Right renal pelvis (tissue), 4 donors: Measurements from ENCODE around the gene ZNF485. TPM values are rescaled to one million over a fixed set of nuclear protein-coding genes. Genes with fewer than 3 reads are reported as not detected.
"Not testable (repeated sequence)": the region's sequence is repeated elsewhere in the genome, so short reads cannot be mapped to it uniquely, and the experiment has no call there.

Experiments used
- DNase-seq, 4 donors: peaks; one replicate each; pipeline ENCODE4 v3.0.0-alpha.2; 2013; ENCODE audit warnings: low read depth in 4 of 4, low spot score in 3 of 4, missing footprints in 1 of 4
- polyA plus RNA-seq, 4 donors: library from polyadenylated mRNA; unstranded; fragments of 120-200 nt; gene quantifications; one replicate each; pipeline ENCODE4 v1.2.1, GENCODE V29; 2013; ENCODE audit not compliant: insufficient read length in 4 of 4

ZNF485 gene
- 1 to 10 TPM; 4.3 to 5.4 (median 4.7) TPM for polyA plus RNA-seq

DNA sequence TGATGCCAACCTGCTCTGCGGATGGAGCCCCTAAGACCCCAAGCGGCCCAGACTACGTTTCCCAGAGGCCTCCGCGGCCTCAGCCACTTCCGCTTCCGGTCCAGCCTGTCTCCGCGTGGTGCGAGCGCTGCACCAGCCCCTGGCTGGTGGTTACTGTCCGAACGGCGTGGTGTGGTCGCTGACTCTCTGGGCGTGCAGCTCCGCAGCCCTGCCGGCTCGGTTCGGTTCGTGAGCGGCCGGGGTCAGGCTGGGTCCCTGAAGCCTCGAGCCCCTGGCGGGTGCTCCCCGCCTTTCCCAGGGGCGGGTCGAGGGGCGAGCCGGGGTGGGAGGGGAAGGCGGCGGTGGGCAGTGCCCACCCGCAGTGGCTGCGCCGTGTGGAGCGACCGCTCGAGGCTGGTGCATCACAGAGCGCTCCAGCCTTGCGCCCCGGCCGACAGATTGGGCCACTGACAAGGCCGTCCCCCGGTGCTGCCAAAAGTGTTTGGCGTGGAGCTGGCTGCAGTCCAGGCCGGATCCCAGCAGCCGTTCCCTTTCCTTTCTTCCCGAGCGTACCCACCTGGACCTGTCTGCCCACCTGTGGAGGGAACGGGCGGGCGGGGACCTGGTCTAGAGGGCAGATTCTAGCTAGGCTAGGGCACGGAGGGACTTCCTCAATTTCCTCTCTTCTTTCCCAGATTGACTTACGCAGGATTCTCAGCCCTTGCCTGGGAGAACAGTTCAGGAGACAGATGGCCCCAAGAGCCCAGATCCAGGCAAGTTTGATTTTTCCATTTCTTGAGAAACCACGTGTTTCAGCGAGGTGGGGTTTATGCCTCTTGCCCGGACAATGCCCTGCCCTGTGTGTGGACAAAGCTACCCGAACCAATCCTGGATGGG is at the start of gene ZNF485:
Gene ZNF485, plus strand, starts transcription at position 116 of the 876 bp plus-strand sequence. Its CDS starts 613 bp downstream, at position 729.
- peak in 3 of 4 donors; percentile 45 to 61 (median 46) for DNase-seq

DNA sequence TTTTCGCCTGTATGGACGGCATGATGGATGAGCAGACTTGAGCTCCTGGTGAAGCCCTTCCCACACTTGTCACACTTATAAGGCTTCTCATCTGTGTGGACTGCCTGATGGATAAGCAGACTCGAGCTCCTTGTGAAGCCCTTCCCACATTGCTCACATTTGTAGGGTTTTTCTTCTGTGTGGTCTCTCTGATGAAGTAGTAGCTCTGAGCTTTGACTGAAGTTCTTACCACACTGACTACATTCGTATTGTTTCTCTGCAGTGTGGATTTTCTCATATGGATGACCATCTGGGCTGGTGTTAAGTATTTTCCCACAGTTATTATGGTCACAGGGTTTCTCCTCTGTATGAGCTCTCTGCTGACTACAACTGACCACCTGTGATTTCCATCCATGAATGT is 49.0 kb upstream of the ZNF485 start:
- no peak for DNase-seq

DNA sequence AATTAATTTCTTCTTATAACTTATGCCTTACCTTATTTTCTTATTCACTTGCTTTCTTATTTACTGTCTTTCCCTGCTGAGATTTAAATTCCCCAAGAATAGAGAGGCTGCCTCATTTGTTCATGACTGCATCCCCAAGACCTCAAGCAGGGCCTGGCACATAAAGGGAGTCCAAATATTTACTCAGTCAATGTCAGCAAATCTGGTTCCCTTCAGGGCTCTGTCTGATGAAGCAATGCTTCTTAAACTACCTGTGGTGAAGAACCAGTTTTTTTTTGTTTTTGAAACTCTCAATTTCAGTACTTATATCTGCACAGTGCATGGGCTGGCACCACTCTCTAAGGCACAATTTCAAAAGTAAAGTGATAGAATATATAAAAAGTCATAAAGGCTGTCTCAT is 36.6 kb upstream of the ZNF485 start:
- no peak for DNase-seq

DNA sequence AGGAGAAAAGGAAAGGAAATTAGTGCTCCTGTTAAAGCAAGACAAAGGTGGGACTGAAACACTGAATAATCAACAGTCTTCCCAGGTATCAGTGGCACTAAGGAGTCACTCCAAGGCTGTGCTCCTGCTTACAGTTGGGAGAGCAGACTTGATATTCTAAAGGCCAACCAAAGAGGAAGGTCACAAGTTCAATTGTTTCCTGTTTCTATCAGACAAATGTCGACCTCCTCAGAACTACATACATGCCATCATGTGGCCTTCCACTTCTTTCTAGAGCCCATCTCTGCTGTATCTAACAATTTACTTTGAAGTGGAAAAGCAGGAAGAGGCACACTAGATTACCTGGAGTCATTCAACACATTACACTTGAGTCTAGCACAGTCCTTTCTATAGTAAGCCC is 35.3 kb upstream of the ZNF485 start:
- no peak for DNase-seq

DNA sequence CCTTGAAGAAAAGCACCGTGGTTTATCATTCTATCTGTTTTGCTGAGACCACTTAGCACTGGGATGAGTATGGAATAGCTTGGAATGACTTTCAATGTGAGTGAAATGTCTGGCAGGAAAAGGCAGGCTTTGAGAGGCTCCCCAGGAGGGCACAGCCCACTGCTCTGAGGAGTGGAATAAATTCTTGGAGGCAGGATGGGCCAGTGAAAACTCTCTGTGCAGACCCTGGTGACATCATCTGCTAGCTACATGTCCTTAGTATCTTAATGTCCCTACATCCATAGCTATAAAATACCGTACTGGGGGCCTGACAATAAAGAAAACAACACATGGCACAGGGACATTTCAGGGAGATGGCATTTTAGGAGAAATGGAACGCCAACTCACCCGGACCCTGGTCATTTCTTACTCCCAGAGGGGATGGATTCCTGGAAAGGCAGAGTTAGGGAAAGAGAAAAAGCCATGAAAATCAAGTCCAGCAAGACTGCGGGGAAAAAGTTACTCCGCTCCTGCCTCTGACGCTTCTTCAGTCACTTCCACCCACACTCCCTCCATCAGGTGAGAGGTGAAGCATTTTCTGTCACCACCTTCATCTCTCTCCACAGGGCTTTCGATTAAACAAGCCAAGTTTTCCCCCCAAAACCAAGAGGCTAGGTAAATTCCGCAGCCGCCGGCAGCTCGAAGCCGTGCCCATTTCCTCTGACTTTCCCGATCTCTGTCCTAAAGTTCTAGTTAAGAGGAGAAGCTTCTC is 32.8 kb upstream of the ZNF485 start:
- DNase-seq: no peak

DNA sequence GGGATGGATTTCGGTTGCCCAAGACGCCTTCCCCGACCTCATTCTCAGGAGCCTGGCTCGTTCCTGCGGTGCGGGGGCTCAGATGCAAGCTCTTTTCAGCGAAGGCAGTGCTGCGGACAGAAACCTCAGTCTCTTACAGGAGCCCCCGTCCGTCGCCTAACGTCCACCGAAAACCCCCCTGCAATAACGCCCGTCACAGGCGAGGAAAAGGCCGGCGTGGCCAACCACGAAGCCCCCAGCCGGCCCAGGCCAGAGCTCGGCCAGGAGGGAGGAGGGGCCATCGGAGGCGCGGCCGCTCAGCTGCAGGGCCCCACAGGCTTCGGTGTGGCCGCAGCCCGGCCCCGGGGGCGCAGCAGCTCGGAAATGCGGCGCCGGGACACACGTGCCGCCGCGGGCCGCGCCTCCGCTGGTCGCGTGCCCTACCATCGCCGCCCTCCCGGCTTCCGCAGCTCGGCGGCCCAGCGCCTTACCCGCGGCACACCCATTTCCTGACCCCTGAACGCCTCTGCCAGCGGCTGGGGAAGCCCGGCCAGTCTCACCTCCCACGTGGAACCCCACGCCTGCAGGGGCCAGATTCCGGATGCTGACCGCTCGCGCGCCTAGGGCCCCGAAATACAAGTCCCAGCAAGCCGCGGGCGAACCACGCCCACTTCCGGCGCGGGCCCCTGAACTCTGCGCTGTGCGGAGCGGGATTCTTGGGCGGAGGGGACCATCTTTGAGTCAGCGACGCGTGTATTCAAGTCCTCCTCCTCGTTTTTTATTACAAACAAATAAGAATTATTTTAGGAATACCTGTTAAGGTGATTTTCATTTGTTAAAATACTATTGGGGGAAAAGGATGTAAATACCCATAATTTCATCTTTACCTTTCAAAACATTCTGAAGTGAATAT is 32.0 kb upstream of the ZNF485 start, which contains the start of gene ZNF239:
Gene ZNF239, minus strand, starts transcription at position 616 of the 892 bp plus-strand sequence. CDS start 16,537 bp downstream, outside the sequence.
- peak; percentile 75 to 84 (median 78) for DNase-seq

DNA sequence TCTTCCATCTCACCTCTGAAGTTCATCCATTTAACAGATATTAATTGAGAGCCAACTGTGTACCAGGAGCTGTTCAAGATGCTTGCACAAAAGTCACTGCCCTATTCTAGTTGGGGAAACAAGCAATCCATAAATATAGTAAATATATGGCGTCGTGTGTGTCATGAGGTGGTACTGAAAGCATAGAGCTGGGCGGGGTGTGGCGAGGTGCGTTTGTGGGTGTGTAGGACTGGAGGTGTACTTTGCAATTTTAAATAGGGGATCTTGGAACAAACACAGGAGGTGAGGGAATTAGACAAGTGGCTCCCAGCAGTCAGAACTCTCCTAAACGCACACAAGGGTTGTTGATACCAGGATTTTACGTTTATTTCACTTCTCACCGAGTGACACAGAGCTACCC is 31.3 kb upstream of the ZNF485 start:
- no peak for DNase-seq

DNA sequence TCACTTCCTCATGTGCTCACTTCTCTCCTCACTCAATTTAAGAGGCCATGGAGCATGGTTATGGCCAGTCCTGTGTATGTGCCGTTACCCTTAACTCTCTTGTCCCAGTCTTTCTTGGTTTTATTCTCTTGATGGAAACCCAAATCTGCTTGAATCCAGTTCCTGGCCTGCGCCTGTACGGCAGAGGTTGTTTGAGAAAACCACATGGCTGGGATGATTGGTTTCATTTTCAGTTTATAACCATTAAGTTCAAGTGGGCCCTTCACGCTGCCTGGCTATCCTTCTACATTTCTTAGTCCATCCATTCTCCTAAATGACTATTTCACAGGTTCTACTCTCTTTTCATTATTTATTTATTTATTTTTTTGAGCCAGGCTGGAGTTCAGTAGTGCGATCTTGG is 30.2 kb upstream of the ZNF485 start:
- no peak for DNase-seq

DNA sequence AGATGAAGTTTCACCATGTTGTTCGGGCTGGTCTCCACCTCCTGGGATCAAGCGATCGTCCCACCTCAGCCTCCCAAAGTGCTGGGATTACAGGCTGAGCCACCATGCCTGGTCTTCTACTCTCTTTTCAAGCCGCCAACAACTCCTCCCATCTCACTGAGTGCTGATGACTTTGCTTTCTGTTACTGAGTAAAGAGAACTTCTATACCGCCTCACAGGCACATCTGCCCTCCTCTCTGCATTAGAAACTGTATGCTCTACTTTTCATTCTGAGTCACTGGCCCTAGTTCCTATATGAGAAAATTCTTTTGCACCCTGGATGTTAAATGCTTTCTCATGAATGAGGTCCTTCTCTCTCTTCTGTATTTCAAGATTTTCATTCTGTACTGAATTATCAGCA is 29.7 kb upstream of the ZNF485 start:
- DNase-seq: no peak

DNA sequence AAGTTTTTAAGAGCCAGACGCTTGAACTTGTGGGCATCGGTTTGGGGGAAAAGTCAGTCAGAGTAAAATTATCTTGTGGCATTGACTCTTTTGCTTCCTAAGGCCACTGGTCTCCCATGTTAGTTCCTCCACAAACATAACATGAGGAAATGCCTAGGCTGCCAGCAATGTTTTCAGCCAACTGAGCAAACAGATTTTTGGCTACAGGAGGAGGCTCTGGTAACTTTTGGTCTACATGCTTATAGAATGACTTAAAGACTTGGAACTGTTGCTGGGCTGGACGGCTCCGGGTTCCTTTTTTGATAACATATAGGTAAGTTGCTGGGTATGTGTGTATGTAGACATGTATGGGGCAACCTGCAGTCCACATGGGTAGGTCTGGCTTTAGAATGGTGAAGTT is 22.2 kb upstream of the ZNF485 start:
- DNase-seq: no peak

DNA sequence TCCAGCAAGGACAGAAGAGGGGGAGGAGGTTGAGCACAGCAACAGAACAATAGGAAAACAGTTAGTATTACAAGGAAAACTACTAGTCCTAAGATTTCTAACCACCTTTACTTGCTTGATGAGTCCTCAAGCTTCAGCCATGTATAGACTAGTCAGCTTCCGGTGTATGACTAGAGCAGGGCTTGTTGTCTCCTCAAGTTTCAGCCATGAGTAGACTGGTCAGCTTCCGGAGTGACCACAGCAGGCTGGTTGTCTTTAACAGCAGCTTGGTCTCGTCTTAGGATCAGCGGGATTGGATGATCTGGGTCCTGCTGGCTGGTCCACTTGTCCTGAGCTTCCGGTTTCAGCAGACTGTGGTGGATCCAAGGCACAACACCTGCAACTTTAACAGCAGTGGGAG is 21.2 kb upstream of the ZNF485 start:
- DNase-seq: no peak

DNA sequence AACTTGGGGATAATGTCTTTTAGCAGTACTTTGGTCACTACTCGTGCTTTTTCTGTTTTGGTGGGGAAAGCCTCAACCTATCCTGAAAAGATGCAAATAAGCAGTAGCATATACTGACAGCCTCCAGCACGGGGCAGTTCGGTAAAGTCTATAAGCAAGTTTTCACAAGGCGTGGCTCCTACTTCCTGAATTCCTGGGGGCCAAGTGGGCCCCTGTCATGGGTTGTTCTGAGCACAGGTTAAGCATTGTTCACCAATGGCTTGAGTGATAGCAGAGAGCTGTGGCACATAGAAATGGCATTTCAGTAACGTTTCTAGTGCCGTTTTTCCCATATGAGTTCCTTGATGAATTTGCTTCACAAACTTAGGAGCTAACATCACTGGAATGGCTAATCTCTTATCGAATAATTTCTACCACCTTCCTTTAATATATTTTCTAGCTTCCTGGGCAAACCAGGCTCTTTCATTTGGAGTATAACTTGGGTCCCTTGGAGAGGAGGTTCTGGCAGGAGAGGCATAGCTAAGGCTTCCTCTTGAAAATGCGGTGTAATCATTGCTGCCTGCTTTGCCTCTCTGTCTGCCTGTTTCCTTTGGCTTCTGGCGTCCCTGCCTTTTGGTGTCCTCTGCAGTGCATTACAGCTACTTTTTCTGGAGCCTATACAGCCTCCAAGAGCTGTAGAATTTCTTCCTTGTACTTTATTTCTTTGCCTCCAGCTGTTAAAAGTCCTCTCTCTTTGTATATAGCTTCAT is 20.1 kb upstream of the ZNF485 start:
- DNase-seq: no peak

DNA sequence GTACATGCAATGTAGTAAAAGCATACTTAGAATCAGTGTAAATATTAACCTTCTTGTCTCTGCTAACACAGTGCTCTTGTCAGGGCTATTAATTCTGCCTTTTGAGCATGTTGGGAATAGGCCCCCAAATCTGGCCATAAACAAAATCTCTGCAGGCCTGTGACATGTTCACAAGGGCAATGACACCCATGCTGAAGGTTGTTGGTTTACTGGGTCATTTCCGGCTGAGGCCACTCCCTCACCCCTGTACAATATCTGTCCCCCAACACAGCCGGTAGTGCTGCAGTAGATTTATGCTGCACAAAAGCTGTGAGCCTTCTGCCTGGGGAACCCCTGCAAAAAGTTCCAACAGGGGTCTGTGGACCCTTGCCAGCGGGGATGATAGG is 19.5 kb upstream of the ZNF485 start:
- DNase-seq: not testable (repeated sequence)

DNA sequence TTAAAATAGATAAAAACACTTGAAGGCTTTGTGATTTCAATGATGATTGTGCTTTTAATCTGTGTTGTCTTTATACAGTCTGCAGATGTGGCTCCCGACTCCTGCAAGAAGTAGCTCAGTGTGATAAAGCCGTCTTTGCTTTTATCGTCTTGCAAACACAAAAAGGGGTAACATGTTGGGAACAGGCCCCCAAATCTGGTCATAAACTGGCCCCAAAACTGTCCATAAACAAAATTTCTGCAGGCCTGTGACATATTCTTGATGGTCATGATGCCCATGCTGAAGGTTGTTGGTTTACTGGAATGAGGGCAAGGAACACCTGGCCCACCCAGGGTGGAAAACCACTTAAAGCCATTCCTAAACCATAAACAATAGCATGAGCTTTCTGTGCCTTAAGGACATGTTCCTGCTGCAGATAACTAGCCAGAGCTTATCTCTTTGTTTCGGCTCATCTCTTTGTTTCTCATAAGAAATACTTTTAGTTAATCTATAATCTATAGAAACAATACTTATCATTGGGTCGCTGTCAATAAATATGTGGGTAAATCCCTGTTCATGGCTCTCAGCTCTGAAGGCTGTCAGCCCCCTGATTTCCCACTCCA is 14.8 kb upstream of the ZNF485 start:
- DNase-seq: no peak

DNA sequence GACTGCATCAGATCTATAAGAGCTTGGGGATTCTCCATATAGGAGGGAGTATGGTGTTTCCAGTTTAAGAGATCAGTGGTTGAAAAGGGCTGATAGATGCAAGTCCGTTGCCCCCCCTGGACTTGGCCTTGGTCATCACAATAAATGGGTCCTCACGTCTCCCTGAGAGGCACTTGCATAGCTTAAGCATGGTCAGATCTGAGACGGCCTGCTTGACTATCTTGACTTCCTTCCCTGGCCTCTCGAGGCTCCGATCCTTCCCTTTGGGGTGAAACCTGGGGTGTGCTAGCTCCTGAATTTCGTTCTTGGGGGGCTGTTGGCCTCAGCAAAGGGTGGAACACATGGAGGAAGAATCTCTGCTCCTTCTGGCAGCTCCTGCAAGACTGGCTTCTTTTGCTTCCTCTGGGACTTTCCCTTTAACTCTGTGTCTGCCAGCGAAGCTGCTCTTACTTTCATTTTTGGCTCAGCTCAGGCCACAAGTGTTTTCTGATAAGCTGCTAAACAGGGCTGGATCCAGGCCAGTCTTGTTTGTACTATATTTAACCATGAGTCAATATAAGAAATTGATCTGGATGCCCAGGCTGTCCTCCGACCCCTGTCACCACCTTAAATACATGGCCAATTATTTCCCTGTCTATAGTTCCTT is 11.2 kb upstream of the ZNF485 start:
- no peak for DNase-seq

DNA sequence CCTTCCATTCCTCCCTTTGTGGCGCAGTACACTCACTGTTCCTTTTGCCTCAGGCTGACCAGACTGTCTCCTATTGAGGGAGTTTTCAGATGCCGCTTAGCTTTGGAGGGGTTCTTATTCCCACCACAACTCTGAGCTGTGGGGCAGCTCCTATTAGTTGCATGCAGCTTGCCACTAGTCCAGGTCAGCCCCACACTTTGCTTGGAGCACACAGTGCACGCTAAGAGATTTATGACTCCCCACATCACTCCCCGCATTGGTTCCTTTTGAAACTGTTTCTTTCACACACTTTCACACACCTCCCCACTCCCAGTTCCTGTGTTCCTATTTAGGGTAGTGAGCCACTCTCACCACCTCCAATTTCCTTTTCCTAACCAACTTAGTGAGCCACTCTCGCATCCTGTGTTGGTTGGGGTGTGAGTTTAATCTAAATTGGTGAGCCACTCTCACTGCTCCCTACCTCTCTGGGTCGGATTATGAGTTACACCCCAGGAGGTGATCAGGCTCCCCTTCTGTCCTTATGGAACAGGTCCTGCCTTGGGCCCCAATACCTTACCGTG is 10.4 kb upstream of the ZNF485 start:
- no peak for DNase-seq

DNA sequence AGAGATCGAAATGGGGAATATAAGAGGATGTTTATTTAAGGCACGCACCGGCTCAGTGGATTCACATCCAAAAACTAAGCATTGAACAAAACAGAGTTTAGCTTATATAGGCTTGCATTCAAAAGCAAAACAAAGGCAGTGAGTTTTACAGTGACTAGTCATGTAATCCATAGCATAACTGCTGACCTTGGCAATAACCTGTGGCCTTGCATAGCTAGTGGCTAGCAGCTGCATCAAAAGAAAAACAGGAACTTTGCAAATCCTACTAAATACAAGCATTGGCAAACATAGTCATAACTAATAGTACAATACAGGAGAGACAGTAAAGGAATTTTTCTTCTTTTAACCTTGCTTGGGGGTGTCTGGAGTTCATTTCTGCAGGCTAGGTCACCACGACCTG is 9.7 kb upstream of the ZNF485 start:
- no peak for DNase-seq

DNA sequence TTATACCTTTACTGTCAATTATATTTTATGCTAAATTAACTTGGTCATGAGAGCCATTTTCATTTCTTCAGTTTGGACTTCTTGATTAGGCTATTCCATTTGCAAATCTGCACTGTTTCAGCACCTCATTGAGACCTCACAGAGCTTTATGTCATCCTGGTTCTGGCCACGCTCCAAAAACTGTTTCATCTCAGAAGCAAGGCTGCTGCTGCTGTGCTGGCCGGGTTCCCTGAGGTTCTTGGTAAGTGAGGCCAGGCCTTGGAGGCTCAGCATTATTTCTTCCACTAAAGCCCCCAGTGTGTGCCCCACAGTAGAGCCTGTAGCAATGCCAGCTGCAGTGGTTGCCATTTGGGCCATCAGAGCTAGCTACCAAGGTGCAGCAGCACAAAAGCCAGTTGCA is 7.8 kb upstream of the ZNF485 start:
- DNase-seq: no peak

DNA sequence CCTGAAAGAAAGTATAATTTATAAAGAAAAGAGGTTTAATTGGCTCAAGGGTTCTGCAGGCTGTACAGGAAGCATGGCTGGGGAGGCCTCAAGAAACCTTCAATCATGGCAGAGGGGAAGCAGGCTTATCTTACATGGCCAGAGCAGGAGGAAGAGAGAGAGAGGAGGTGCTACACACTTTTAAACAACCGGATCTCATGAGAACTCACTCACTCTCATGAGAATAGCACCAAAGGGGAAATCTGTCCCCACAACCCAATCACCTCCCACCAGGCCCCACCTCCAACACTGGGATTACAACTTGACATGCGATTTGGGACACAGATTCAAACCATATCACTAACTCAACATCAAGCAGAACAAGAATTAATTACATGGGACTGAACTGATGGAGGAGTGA is 6.9 kb upstream of the ZNF485 start:
- no peak for DNase-seq
